DMS53 treated with DMSO at 0.1 percent for 48 hours (cell line): ENCODE data around the gene IL26.

ENCODE experiments used
- DNase-seq: peaks from one replicate; lab custom pipeline; 2025; ENCODE audit not compliant: unreplicated experiment; lab: John Stamatoyannopoulos, UW

Gene IL26, protein sequence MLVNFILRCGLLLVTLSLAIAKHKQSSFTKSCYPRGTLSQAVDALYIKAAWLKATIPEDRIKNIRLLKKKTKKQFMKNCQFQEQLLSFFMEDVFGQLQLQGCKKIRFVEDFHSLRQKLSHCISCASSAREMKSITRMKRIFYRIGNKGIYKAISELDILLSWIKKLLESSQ

DNA sequence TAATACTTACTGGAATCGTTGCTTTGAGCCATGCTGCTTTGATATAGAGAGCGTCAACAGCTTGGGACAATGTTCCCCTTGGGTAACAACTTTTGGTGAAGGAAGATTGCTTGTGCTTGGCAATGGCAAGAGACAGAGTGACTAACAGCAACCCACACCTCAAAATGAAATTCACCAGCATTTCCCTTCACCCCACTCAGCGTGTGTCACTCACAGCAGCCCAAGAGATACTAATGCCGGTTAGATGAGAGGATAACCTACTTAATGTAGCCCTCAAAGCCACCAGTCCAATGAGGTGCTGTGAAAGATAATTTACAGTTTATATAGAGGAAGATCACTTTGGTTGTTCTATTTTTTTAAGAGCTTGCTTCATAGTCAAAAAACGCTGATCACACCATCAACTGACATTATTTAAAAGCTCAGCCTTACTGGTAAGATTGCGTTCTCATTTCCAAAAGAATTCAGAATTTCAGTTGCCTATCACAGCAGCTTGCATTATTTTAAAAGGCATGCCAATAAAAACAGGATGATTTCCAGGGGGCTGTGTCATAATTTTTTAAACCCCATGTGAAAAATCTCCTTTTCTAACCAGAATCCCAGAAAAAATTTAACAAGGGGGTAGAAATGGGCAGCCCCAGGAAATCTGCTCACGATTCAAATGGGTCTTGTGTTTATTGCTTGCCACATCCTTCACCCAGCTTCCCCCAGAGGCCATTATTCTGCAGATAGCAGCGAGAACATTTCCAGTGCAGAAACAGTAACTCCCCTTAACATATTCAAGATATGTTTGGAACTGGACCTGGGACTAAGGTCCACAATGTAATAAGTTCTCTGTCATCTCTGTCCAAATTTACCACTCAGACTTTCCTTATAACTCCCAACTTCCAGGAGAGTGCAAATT, at the start of gene IL26:
IL26 (minus strand) TSS at position 235 of the 901 bp plus-strand sequence; CDS start at position 181, 54 bp downstream.
- no peak for DNase-seq

DNA sequence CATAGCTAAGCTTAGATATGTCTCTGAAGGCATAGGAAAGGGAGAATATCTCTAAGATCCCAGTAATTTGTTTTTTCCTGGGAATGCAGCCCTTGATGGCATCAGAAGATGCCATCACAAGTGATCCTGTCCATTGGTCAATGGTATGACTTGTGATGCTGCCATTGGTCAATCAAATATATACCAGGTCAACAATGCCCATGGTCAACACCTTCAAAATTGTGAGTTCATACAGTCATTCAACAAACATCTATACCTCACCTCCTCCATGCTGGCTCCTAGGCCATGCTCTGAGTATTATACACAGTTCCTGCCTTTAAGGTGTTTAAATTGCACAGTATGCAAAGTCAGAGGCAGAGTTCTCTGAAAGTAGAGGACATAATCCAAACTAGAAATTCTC, 47.1 kb upstream of the IL26 start:
- no peak for DNase-seq

DNA sequence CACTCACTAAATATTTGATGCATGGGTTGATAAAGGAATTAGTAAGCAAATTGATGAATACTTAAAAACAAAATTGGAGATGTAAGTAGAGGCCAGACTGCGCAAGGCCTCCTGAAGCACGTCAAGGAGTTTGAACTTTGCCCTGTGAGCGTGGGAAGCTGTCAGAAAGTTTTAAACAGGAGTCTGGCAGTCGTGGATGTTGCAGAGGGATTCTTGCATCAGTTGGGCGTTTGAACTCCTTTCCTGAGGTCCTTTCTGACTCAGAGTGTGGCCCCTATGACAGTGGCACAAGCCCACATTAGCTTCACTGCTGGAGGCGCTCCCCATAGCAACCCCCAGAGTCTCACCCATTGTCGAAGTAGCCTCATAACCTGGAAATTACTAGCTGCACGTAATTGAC, 45.7 kb upstream of the IL26 start:
- no peak for DNase-seq

DNA sequence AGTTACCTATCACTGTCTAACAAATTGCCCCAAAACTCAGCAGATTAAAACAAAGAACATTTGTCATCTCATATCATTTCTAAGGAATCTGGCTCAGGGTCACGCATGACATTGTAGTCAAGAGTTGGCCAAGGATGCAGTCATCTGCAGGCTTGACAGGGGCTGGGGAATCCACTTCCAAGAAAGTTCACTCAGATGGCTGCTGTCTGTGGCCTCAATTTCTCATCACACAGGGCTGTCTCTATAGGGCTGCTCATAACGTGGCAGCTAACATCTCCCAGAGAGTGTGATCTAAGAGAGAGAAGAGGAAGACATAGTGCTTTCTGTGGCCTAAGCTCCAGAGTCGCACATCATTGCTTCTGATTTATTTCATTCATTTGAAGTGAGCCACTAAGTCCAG, 44.7 kb upstream of the IL26 start:
- DNase-seq = no peak

DNA sequence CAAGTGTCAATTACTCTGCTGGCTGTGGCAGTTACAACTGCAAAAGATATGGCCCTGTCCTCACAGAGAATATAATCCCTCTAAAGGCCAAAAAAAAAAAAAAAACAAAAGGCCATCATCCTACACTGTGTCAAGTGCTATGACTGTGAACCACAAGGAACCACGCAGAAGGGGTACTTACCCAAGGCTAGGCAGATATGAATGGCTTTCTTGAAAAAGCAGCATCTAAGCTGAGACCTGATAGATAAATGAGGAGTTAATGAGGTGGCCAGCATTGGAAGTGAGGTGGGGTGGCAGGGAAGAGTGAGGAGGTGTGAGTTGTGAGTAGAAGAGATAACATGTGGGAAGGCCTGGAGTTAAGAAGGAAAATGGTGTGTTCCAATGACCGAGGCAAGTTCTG, 44.2 kb upstream of the IL26 start:
- no peak for DNase-seq

DNA sequence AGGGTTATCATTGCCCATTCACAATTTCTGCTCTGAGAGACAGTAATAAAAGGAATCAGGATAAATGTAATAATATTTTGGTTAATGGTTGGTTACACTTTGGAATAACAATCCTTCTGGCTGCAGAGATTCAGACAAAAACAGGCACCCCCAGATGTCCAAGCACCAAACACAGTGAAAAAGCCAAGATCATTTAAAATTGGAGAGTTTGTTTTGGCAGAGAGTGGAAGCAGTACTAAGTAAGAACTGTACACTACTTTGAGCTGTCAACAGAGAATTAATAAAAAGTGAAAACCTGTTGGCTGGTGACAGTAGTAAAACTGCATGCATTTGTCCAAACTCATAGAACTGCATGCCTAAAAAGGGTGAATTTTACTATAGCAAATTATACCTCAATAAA, 43.4 kb upstream of the IL26 start:
- no peak for DNase-seq

DNA sequence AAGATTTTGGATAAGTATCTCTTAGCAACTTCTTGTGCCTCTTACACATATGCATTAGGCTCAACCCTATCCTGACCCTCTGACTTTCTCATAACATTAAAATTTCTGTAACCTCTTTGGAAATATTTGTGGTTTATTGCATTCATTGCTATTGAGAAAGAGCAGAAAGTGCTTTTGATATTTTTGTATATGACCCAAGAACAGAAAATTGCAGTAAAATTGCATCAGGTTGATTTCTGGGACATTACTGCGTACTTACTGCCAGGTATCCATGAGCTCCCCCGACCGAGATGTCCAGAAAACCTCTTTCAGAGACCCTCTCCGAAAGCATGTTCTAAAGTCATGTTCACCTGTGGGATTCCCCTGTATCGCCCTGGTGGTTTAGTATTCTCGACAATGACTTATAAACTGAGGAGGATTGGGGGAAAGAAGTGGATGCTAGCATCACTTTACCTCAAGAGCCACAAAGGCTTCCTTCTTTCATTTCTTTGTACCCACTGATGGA, 42.3 kb upstream of the IL26 start:
- no peak for DNase-seq

DNA sequence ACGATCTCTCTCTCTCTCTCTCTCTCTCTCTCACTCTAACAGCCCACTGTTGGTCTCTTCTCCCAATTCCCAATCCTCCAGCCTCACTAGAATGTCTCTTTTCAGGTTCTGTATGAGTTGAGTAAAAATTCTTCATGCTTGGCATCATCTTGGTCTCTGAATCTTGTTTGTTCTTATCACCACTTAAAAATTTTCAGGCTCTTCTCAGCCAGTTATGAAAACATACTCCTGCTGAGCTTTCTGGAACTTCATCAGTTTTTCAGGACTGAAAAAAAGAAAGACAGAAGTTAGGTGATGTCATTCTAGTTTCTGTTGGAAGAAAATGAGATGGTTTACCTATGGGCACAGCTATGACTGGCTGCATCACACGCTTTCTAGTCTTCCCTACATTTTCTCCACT, 39.2 kb upstream of the IL26 start:
- no peak for DNase-seq

DNA sequence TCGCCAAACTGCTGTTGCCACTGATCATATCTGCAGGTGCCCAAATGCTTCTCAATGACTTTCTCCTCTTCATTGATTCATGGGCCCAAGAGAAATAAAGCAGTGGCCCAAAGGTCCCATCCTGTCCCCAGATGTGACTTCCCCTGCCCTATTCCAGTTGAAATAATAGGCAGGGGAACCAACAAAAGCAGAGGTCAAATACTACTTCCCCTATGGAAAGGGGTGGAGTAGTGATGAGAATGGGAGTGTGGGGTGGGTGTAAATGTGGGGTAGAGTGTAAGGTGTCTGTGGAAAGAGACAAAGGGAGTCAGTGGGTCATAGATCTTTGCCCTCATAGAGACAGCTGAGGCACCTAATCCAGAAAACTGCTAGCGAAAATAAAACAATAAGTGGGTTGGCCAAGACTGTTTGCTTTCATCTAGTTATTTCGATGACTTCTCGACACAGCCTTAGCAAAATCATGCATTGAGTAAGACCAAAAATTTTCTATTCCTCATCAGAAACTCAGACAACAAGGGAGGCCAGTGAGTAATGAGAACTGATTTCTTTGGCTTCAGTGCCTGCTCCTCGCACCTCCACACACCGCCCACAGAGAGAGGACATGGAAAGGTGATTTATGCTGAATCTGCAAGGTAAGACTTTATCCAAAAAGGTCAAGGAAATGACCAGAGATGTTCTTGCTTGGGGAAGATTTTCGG, 38.7 kb upstream of the IL26 start:
- DNase-seq = no peak

DNA sequence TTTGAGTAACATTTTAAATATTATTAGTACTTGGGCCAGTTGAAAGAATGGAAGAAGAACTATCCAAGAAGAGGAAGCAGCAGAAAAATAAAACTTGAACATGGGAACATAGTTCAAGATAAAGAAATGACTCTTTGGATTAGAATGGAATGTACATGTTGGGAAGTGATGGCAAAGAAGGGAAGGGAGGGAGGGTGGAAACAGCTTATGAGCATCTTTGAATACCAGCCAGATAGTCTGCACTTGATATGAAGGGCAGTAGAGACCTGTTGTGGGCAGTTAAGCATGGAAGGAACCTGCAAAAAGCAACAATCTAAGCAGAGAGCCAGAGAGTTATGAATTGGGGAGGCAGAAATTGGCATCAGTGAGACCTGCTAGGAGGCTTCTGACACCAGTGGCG, 37.8 kb upstream of the IL26 start:
- DNase-seq = no peak

DNA sequence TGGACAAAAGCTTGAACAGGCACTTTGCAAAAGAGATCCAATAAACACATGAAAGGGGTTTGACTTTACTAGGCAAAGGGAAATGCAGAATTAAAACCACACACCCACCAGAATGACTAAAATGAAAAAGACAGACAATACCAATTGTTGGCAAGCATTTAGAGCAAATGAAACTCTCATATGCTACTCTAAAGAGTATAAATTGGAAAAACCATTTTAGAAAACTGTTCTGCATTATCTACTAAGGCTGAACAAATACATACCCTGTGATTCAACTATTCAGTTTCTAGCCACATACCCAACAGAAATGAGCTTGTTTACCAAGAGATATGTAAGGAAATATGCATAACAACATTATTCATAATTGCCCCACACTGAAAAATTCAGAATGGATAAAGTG, 36.3 kb upstream of the IL26 start:
- no peak for DNase-seq

DNA sequence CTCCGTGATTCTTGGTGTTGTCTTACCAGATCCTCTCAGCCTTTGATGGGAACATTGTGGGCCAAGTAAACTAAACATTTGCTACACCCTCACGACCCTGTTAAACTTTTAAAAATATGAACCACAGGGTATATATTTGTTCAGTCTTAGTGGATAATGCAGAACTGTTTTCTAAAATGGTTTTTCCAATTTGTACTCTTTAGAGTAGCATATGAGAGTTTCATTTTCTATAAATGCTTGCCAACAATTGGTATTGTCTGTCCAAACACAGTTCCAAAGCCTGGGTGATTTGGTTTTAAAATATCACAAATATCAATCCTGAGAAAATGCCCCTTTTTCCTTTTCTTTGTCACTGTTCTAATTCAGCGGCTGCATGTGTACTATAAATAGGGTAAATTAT, 34.5 kb upstream of the IL26 start:
- DNase-seq = no peak

DNA sequence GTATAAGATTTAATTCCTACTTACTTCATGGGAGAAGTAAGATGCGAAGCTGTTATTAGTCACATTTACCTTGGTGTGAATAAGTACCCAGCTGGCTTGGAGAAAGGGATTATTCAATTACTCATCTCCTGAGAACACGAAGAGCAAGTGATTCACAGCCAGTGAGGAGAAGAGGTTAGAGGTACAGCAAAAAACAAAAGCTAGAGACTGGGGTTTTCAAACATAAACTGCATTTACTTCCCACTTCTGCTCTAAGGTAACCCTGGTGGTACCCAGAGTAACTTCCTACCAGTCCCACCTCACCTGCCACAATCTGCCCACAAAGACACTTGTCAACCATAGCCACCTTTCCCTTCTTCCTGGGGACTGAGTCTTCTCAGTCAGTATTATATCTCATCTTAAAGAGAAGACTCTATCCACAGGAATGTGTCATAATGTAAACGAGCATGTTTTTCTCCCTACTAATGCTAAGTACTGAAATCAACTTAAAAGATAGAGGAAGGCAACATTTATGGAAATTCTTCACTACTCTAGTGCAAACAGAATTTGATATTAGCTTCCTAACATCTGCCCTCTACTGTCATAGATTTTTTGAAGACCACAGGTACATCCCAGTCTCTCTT, 33.8 kb upstream of the IL26 start:
- DNase-seq = no peak

DNA sequence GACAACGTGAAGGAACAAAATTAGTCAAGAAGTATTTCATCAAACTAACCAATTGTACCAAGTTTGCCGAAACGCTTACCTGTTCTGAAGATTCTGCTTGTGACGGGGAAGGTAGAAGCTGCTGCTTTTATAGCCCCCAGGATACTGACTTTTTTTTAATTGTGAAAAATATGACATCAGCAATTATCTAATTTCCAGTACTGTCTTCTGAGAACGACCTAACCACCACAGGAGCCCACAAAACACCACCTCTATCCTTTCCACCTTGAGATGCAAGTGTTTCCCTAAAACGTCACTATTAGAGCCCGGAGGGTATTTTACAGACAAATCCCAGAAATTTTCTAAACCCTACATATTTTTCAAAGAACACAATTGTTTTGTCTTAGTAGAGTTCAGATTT, 27.9 kb upstream of the IL26 start, which contains the start of gene IL22:
IL22 (minus strand) TSS at position 101 of the 400 bp plus-strand sequence. CDS start 156 bp downstream, outside the sequence.
- no peak for DNase-seq

DNA sequence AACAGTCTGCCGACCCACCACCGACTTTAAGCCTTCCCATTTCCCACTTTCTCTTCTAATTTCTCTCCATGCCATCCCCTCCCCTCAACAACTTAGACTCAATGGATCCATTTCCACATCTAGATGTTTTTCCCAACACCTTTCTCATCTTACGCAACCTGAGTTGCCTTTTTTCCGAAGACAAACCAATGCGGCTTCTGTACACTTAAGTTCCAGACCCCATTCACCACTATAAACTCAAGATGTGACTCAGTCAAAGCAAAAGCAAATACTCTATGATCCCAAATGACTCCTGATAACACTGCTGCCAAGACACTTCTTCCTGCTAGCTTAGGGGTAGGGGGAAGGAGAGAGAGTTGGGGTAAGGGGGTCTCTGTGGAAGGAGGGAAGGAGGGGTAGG, 26.5 kb upstream of the IL26 start:
- DNase-seq = no peak

DNA sequence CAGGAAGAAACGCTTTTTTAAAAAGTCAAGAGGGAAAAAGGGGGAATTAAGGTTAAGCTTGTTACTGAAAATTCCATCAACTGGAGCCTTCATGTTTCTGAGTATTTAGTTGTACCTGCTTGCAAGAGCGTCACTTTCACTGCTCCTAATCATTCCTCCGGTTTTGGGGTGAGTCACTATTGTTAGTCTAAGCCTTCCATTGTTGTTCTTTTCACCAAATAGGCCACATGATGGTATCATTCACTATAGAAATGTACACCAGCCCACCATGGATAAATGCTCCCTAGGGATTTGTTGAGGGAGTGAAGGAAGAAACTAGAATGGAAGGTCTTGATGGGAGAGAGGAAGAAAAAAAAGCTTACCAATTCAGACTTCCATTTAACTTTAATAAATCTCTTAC, 24.8 kb upstream of the IL26 start:
- DNase-seq = no peak

DNA sequence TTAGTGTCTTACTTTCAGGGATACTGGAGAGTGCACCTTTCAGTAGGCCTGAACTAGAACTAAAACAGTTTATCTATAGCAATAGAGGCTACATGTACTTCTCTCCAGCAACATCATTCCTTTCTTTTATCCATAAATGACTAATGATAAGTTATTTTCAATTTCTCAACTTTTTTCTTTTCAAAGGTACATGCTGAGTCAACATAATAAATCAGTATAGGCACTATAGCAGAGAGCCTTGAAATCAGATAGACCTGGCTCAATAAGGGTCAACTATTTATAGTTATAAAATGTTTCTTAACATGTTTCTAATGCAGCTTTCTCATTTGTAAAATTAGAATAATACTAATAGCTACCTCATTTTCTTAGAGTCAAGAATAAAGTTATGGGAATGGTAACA, 22.2 kb upstream of the IL26 start:
- no peak for DNase-seq

DNA sequence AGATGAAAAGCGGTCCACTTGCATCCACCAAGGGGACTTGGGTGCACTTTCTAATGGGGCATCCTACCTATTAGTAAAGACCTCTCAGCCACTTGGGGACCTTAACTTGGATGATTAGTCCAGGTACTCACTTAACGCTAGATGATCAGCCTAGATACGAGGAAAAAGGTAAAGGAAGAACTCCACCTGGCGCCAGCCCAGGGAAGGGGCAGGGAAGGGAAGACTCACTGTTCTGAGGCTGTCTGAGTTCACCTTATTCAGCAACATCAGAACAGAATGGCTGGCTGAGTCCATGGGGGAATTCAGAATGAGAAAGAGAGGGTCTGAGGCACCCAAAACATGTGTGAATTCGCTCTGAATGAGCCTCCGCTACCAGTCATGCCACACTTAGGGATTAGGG, 20.7 kb upstream of the IL26 start:
- no peak for DNase-seq

DNA sequence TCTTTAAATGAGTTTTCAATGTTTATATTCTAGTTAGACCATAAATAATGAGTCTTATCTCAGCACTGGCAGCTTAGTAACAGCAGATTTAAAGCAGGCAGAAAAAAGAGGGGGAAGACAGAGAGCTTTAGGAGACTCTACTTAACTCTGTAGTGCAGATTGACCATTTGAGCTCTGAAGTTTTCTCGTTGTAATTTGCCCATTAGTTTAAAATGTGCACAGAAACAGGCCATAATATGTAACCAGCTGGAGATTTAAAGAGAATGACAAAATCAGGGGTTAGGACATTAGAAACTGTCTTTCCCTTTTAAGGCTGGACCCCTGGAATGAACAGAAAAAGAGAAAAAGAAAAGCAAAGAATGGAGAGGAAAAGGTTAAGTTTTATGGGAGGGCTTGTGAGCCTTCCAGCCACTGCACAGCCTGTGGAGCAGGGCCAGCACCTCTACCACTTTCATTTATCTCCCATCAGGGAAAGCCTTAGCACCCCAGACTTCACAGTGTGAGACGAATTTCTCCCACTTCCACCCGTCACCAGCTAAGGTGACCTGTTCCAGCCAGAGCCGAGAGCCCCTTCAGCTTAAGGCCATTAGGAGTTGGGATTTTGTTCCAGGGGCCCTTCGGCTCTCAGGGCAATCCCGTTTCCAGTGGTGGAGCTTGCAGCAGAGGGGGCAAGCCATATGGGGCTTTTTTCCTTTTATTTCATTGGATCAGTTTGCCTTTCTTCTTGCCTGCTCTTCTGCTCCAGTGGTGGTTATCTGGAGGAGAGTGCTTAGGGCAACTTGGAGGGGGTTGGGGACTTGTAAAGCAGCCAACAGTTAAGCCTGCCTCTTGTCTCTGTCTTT, 19.8 kb upstream of the IL26 start:
- no peak for DNase-seq

DNA sequence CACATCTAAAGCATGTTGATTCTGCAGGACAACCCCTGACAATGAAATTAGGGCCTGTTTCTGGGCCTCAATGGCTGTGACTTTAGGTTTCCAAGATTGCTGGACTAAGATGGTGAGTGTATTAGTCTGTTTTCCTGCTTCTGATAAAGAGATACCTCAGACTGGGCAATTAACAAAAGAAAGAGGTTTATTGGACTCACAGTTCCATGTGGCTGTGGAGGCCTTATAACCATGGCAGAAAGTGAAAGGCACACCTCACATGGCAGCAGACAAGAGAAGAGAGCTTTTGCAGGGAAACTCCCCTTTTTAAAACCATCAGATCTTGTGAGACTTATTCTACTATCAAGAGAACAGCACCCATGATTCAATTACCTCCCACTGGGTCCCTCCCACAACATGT, 17.2 kb upstream of the IL26 start:
- DNase-seq = no peak
